Measurements from ENCODE around the gene KLRC3.

DNA sequence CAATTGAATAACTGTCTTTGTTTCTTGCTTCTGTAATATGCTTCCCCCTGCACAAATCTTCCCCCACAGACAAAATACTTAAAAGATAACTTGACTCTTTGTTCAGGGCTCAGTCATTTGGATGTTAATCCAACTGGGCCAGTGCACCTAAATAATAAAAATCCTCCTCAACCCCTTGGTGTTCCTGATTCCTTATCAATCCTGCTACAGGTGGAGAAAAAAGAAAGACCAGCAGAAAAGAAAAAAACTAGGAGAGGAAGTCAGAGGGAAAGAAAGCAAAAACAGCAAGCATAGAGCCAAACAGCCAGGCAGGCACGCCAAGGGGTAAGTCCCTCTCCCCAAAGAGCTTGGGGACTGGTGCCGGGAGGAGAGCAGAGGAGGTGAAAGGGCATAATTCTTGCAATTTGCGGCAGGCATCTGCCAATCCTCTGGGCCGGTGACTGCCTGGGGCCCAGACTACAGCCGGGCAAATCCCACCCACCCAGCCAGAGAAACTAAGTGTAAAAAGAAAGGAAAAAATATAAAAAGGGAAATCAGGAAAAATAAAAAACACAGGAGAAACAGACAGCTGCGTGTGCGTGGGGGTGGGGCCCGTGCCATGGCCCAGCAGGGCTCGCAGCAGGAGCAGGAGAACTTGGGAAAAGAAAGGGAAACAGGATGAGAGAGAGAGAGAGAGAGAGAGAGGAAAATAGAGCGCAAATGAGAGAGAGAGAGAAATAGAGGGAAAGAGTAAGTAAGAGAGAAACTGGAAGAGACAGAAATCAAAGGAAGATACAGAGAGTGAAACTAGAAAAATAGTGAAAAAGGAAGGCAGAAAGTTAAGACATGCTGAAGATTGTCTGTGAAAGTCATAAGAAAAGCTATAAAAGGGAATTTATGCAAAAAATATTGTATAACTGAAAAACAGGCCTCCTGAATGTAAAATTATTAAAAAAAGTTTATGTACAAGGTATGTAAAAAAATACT, 51.9 kb downstream of the KLRC3 start:
- no peak for TF ChIP-seq POLR2AphosphoS5 (IDR thresholded peaks at IDR 0.05; ENCODE audit: low read depth, low read length)
- TF ChIP-seq, protein P1, sequence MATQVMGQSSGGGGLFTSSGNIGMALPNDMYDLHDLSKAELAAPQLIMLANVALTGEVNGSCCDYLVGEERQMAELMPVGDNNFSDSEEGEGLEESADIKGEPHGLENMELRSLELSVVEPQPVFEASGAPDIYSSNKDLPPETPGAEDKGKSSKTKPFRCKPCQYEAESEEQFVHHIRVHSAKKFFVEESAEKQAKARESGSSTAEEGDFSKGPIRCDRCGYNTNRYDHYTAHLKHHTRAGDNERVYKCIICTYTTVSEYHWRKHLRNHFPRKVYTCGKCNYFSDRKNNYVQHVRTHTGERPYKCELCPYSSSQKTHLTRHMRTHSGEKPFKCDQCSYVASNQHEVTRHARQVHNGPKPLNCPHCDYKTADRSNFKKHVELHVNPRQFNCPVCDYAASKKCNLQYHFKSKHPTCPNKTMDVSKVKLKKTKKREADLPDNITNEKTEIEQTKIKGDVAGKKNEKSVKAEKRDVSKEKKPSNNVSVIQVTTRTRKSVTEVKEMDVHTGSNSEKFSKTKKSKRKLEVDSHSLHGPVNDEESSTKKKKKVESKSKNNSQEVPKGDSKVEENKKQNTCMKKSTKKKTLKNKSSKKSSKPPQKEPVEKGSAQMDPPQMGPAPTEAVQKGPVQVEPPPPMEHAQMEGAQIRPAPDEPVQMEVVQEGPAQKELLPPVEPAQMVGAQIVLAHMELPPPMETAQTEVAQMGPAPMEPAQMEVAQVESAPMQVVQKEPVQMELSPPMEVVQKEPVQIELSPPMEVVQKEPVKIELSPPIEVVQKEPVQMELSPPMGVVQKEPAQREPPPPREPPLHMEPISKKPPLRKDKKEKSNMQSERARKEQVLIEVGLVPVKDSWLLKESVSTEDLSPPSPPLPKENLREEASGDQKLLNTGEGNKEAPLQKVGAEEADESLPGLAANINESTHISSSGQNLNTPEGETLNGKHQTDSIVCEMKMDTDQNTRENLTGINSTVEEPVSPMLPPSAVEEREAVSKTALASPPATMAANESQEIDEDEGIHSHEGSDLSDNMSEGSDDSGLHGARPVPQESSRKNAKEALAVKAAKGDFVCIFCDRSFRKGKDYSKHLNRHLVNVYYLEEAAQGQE (IDR thresholded peaks at IDR 0.05; ENCODE audit: insufficient read depth in 1 of 2, low read depth in 2 of 2, low read length in 2 of 2), result no peak
- no peak for TF ChIP-seq TAF1 (IDR thresholded peaks at IDR 0.05; ENCODE audit: borderline replicate concordance, insufficient read depth, low read length)
